ENCODE data around the gene ANGPTL4. TPM values are rescaled to one million over a fixed set of nuclear protein-coding genes. Genes with fewer than 3 reads are reported as not detected.
A peak's percentile ranks its signal among the peaks of the same experiment; 100 is the strongest.

Gene ANGPTL4
- total RNA-seq, 4 donors from 2014 or later: 19.7 to 91.8 (median 41.9) TPM

DNA sequence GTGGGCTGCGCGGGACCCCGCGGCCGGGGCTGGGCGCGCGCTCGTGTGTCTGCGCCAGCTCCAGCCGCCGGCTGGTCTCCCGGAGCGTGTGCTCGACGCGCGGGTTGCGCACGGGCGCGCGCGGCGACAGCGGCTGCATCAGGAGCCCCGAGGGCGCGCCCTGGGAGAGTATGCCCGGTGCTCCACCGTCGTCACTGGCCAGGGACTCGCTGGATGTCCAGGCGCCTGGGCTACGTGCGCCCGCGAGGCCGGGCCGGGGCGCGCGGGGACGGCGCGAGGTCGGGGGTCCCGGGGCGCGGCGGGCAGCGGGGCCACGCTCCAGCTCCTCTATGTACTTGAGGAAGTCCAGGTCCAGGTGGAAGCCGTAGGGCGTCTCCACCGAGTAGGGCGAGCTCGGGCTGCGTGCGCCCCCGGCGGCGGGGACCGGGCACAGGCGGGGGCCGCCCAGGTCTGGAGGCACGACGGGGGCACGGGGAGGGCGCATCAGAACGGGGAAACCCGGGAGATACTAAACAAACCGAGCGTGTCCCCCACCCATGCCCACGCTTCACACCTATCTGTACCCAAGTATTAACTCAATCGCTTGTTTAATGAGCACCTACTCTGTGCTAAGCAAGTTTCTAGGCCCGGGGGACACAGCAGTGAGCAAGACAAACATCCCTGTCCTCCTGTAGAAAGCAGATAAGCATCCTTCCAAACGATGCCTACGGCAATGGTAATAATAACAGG is 28.4 kb upstream of the ANGPTL4 start:
- DNase-seq (no peak), ATAC-seq (no peak)
- Histone ChIP-seq H3K27ac (peak overlapping the region in 1 of 4 donors; percentile 43), H3K4me1 (peaks cover 0 to 8% of the 10 kb centered on the region in 2 donors), H3K4me3 (no peak overlapping the region), H3K27me3 (peaks cover 19 to 38% (median 26%) of the 10 kb centered on the region in 3 donors), H3K9me3 (no peaks in the 10 kb centered on the region), H3K36me3 (no peaks in the 10 kb centered on the region)
- intact Hi-C loops (cut with DNase I; ENCODE audit: low total_unique reads): no loop called here
- no peak for TF ChIP-seq POLR2A (IDR thresholded peaks at IDR 0.05)
- TF ChIP-seq, protein P1, sequence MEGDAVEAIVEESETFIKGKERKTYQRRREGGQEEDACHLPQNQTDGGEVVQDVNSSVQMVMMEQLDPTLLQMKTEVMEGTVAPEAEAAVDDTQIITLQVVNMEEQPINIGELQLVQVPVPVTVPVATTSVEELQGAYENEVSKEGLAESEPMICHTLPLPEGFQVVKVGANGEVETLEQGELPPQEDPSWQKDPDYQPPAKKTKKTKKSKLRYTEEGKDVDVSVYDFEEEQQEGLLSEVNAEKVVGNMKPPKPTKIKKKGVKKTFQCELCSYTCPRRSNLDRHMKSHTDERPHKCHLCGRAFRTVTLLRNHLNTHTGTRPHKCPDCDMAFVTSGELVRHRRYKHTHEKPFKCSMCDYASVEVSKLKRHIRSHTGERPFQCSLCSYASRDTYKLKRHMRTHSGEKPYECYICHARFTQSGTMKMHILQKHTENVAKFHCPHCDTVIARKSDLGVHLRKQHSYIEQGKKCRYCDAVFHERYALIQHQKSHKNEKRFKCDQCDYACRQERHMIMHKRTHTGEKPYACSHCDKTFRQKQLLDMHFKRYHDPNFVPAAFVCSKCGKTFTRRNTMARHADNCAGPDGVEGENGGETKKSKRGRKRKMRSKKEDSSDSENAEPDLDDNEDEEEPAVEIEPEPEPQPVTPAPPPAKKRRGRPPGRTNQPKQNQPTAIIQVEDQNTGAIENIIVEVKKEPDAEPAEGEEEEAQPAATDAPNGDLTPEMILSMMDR (IDR thresholded peaks at IDR 0.05 in 4 of 5, conservative IDR thresholded peaks at IDR 0.05 in 1 of 5): no peak
- in situ Hi-C loops (cut with MboI; ENCODE audit: low sequenced_read_pairs in 4 of 4): no loop called here

- intact Hi-C loops (cut with DNase I; ENCODE audit: low total_unique reads) (no loop called here), in situ Hi-C loops (cut with MboI; ENCODE audit: low sequenced_read_pairs in 4 of 4) (no loop called here)
- Histone ChIP-seq H3K36me3 (no peaks in the 10 kb centered on the region), H3K9me3 (no peaks in the 10 kb centered on the region), H3K27ac (peak overlapping the region in 1 of 4 donors; percentile 43), H3K4me1 (peaks cover 0 to 8% of the 10 kb centered on the region in 2 donors), H3K4me3 (no peak overlapping the region), H3K27me3 (peaks cover 19 to 38% (median 26%) of the 10 kb centered on the region in 3 donors)
- DNase-seq (no peak), ATAC-seq (no peak)
- TF ChIP-seq, protein P1 (IDR thresholded peaks at IDR 0.05 in 4 of 5, conservative IDR thresholded peaks at IDR 0.05 in 1 of 5): no peak
- TF ChIP-seq POLR2A (IDR thresholded peaks at IDR 0.05): no peak
Observed at GRCh38 chr19:8336072-8336569, 27.8 kb upstream of the ANGPTL4 start.

DNA sequence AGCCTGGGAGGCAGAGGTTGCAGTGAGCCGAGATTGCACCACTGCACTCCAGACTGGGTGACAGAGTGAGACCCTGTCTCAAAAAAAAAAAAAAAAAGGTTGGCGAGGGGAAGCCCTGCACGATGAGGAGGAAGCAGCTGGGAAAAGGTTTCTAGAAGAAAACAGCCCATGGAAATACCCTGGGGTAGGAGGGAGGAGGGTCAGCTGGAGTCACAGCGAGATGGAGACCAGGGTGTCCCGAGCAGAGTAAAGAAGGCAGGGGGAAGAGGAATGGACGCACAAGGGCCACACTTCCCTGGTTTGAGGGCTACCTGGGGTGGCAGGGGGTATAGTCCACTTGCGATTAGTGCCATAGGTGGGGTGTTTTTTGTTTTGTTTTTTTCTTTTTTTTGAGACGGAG is 27.3 kb upstream of the ANGPTL4 start:
- peaks cover 19 to 38% (median 26%) of the 10 kb centered on the region in 3 donors for H3K27me3 ChIP-seq
- DNase-seq (no peak), ATAC-seq (no peak)
- no peaks in the 10 kb centered on the region for H3K9me3 ChIP-seq
- no peak overlapping the region for H3K27ac ChIP-seq
- H3K36me3 ChIP-seq: no peaks in the 10 kb centered on the region
- in situ Hi-C loops (cut with MboI; ENCODE audit: low sequenced_read_pairs in 4 of 4) (no loop called here), intact Hi-C loops (cut with DNase I; ENCODE audit: low total_unique reads) (no loop called here)
- no peak for TF ChIP-seq POLR2A (IDR thresholded peaks at IDR 0.05)
- TF ChIP-seq, protein P1 (IDR thresholded peaks at IDR 0.05 in 4 of 5, conservative IDR thresholded peaks at IDR 0.05 in 1 of 5): no peak
- H3K4me3 ChIP-seq: no peak overlapping the region
- peaks cover 3 to 10% of the 10 kb centered on the region in 2 donors for H3K4me1 ChIP-seq

GRCh38 chr19:8337728-8338127 is 26.2 kb upstream of the ANGPTL4 start:
- in situ Hi-C loops (cut with MboI; ENCODE audit: low sequenced_read_pairs in 4 of 4): no loop called here
- Histone ChIP-seq H3K4me1 (peaks cover 3 to 10% of the 10 kb centered on the region in 2 donors), H3K27ac (peak overlapping the region in 2 of 4 donors; percentile 34 to 40)

More at GRCh38 chr19:8337728-8338127, 26.2 kb upstream of the ANGPTL4 start:
- Histone ChIP-seq H3K9me3 (no peaks in the 10 kb centered on the region), H3K36me3 (no peaks in the 10 kb centered on the region), H3K4me3 (no peak overlapping the region), H3K27me3 (peaks cover 19 to 44% (median 33%) of the 10 kb centered on the region in 3 donors)
- DNase-seq (no peak), ATAC-seq (no peak)
- no peak for TF ChIP-seq POLR2A (IDR thresholded peaks at IDR 0.05)
- TF ChIP-seq, protein P1 (IDR thresholded peaks at IDR 0.05 in 4 of 5, conservative IDR thresholded peaks at IDR 0.05 in 1 of 5): no peak
- intact Hi-C loops (cut with DNase I; ENCODE audit: low total_unique reads): no loop called here
